Body of pancreas (tissue), 4 donors: ENCODE measurements around the gene BMP7.

Experiments
- POLR2A ChIP-seq, 3 donors: fragments of 450-650 bp; IDR thresholded peaks; one replicate each; pipeline ENCODE4 v1.6.1; 2016; ENCODE audit warnings: antibody characterized with exemption in 3 of 3, mild to moderate bottlenecking in 2 of 3
- TF ChIP-seq, protein P1 (sequence below), 7 experiments: fragments of 450-650 bp in 4 of 7; fragments of 200-600 bp in 3 of 7; sonication (generic) in 3 of 7; IDR thresholded peaks; one replicate each; pipeline ENCODE4 v1.5.1; 2016 to 2019; ENCODE audit warnings: antibody characterized with exemption in 7 of 7

DNA sequence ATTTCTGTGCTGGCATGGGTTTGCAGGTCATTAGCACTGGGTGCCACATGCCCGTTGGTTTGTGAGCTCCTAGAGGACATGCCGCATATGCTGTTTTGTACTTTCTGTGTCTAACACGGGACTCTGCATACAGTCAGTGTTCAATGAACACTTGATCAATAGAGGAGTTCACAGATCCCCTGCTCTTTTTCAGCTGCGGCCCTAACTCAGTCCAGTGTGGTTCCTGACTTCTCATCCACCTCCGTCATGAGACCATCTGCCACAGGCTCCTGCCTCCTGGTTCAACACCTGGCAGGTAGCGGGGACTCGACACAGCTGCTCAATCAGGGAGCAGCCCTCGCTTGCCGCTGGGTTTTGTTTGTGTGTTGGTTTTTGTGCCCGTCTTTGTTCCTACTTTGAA is 13.8 kb upstream of the BMP7 start:
- TF ChIP-seq, protein P1, sequence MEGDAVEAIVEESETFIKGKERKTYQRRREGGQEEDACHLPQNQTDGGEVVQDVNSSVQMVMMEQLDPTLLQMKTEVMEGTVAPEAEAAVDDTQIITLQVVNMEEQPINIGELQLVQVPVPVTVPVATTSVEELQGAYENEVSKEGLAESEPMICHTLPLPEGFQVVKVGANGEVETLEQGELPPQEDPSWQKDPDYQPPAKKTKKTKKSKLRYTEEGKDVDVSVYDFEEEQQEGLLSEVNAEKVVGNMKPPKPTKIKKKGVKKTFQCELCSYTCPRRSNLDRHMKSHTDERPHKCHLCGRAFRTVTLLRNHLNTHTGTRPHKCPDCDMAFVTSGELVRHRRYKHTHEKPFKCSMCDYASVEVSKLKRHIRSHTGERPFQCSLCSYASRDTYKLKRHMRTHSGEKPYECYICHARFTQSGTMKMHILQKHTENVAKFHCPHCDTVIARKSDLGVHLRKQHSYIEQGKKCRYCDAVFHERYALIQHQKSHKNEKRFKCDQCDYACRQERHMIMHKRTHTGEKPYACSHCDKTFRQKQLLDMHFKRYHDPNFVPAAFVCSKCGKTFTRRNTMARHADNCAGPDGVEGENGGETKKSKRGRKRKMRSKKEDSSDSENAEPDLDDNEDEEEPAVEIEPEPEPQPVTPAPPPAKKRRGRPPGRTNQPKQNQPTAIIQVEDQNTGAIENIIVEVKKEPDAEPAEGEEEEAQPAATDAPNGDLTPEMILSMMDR (IDR thresholded peaks at IDR 0.05) = no peak
- no peak for TF ChIP-seq POLR2A (IDR thresholded peaks at IDR 0.05)
